HG02970 (cell line): ENCODE results near the gene PIK3R5.

ENCODE experiments used
- ATAC-seq: cut with Tn5 transposase; IDR thresholded peaks from one replicate; pipeline ENCODE4 v1.9.1; 2021; ENCODE audit warnings: mild to moderate bottlenecking, moderate library complexity, moderate number of reproducible peaks; ENCODE audit not compliant: unreplicated experiment, low FRiP score

The PIK3R5 gene

GRCh38 chr17:8928347-8928746 lies 37.2 kb downstream of the PIK3R5 start:
- ATAC-seq = no peak

- no peak for ATAC-seq
Measured at GRCh38 chr17:8927395-8927794, 38.1 kb downstream of the PIK3R5 start.

- ATAC-seq = no peak
Measured at GRCh38 chr17:8925808-8926207, 39.7 kb downstream of the PIK3R5 start.

- no peak for ATAC-seq
Measured at GRCh38 chr17:8925141-8925540, 40.4 kb downstream of the PIK3R5 start.

DNA sequence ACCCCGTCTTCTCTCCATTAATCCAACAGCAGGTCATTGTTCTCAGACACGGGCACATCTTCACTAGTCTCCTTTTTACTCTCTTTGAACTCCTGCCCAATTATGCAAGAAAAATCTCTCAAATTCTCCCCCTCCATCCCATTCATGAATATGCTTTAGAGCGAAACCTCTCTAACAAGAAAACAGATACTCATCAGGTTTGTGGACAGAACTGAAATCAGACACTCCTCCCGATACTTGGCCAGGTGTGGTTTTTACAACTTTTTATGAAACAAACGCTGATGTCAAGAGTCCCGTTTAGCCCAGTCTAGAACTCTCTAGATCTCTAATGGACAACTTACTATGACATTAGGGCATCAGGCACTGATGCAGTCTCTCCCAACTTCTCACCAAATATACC lies 40.9 kb downstream of the PIK3R5 start:
- ATAC-seq = no peak

DNA sequence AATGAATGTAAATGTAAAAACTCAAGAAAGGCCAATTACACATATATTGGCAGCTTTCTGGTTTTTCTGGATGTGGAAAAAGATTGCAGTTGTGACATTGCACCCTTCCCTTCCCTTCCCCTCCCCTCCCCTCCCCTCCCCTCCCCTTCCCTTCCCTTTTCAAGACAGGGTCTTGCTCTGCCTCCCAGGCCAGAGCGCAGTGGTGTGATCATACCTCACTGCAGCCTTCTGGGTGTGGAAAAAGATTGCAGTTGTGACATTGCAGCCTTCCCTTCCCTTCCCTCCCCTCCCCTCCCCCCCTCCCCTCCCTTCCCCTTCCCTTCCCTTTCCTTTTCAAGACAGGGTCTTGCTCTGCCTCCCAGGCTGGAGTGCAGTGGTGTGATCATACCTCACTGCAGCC lies 41.7 kb downstream of the PIK3R5 start:
- no peak for ATAC-seq

DNA sequence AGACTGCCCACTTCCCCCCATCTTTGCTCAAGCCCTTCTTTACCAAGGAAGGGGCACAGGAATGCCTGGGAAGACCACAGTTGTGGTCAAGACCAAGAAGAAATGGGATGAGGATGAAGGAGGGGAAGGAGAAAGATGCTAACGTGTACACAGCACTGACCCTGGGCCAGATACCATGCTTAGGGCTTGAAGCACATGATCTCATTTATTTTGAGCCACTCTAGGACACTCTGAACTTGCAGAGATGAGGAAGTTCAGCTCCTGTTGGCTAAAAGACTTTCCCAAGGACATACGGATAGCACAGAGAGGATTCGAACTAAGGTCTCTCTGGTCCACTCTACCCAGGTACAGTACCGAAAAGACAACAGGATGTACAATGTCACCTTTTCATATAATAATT lies 42.6 kb downstream of the PIK3R5 start:
- no peak for ATAC-seq

GRCh38 chr17:8922451-8922850 lies 43.1 kb downstream of the PIK3R5 start:
- no peak for ATAC-seq

- ATAC-seq = no peak
Measured at GRCh38 chr17:8921147-8921546, 44.4 kb downstream of the PIK3R5 start.

DNA sequence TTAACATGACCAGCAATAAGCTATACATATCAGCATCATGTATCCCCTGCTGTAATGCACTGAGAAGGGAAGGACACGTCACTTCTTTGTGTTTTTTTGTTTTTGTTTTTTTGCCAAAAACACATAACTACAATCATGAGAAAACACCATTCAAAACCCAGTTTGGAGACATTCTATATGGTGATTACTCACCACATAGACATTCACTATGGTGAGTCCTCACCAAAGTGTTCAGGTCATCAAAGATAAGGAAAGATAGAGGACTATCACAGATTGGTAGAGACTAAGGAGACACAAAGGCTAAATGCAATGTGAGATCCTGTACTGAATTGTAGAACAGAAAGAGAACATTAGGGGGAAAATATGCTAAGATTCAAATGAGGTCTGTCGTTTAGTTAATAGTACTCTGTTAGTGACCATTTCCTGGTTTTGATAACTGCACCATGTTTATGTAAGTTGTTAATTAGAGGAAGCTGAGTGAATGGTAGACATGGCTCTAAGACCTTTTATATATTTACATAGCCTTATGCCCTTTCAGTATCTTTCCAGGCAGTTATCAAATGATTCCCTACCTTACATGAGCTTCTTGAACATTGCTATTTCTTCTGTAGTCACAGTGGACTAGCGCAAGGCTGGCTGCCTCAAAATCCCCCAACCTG lies 46.6 kb downstream of the PIK3R5 start:
- no peak for ATAC-seq

- no peak for ATAC-seq
Measured at GRCh38 chr17:8916466-8916865, 49.0 kb downstream of the PIK3R5 start.

DNA sequence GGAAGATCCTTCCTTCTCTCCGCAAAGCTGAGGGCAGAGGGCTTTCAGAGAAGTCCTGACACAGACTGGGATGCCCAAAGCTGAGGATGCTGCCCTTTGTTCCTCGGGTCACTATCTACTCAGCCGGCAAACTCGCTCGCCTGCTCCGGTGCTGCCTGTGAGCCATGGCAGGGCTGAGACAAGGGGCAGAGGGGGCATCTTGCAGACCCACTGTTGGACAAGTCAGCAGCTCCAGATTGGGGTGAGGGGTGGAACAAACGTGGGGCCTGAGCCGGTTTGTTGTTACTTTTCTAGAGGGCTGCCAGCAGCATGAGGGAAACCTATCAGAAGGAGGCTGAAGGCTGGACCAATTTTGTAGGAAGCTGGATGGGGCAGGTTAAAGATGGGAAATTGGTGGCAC lies 51.0 kb downstream of the PIK3R5 start:
- no peak for ATAC-seq

- no peak for ATAC-seq
Measured at GRCh38 chr17:8913879-8914278, 51.6 kb downstream of the PIK3R5 start.

- ATAC-seq = no peak
Measured at GRCh38 chr17:8913091-8913490, 52.4 kb downstream of the PIK3R5 start.

- no peak for ATAC-seq
Measured at GRCh38 chr17:8912084-8912981, 53.2 kb downstream of the PIK3R5 start.

GRCh38 chr17:8910969-8911604 lies 54.4 kb downstream of the PIK3R5 start:
- no peak for ATAC-seq

DNA sequence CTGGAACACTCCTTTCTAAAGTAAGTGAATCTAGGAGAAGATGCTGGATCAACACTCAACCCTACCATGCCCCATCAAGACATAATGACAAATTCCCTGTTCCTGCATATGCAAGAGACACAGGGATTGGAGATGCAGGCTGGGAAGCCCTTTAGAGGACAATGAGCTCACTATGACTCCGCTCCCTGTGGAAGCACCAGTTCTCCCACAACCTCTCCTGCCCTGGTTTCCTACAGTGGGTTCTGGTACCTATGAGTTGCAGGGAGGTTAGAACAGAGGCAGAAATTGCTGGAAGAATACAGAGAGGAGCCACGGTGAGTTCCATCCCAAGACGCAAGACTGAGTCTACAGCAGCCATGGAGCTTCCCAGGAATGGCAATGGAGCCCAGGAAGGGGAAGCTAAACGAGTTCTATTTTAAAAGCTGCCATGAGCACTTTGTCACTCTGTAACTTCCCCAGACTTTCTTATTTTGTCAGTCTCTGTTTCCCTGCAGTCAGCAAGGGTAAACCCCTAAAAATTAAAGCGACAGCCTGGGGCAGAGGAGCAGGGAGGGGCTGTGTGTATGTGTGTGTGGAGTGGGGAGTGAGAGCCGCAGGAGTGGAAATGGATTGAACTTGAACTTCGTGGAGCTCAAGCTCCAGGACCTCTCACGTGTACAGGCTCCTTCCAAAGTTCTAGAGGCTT lies 55.8 kb downstream of the PIK3R5 start:
- no peak for ATAC-seq

- ATAC-seq = no peak
Measured at GRCh38 chr17:8905331-8905730, 60.2 kb downstream of the PIK3R5 start.

DNA sequence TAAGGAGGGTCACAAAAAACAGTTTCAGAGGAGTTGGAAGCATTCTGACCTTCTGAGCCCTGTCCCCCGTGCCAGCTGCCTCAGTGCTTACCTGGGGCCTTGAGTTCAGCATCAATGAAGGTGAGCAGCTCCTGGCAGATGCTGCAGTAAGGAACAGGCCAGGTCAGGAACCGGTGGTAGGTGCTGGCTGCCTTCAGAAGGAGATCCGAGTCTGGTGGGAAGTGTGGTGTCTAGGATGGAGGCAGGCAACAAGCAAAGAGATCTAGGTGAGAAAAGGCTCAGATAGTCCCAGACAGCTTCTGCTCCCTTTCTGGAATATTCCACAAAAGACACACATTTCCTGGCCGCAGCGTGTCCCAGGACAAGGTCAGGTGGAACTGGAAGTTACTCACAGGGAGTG lies 60.8 kb downstream of the PIK3R5 start:
- ATAC-seq = no peak

GRCh38 chr17:8904201-8904600 lies 61.3 kb downstream of the PIK3R5 start:
- no peak for ATAC-seq
